IMR-90 (cell line): Measurements from ENCODE around the gene ING5. TPM values are rescaled to one million over a fixed set of nuclear protein-coding genes. Genes with fewer than 3 reads are reported as not detected.

Experiments
- ATAC-seq: fragments of 200-7000 bp; cut with Tn5 transposase; 2 replicates; pipeline ENCODE4 v1.9.1; 2020; ENCODE audit warnings: low read depth, mild to moderate bottlenecking, moderate library complexity
- BruUV-seq: library from RNA; stranded (reverse); fragments of 400-500 nt; replicated peaks from 2 replicates; lab custom pipeline; 2021; lab: Mats Ljungman, UMichigan
- CTCF ChIA-PET: fragments of 300-600 bp; formaldehyde crosslinking; extraction: SDS; loops from one replicate; lab custom pipeline; 2021; ENCODE audit warnings: antibody characterized with exemption; lab: Yijun Ruan, JAX
- POLR2A ChIA-PET: fragments of 300-600 bp; sonication (Branson Sonifier 250); formaldehyde crosslinking; loops from one replicate; lab custom pipeline; 2022; ENCODE audit warnings: antibody characterized with exemption; ENCODE audit not compliant: unreplicated experiment; lab: Charles Lee
- DNase-seq: peaks from one replicate; pipeline ENCODE4 v3.0.0; 2013
- H2AFZ ChIP-seq: replicated peaks from 2 replicates; pipeline ENCODE3; 2013; ENCODE audit warnings: low read length, mild to moderate bottlenecking; ENCODE audit not compliant: poor library complexity
- H2AK5ac ChIP-seq: 2 replicates; pipeline ENCODE4 v1.6.1; 2013; ENCODE audit warnings: low read depth, low read length, inconsistent platforms
- H2AK9ac ChIP-seq: replicated peaks from 2 replicates; pipeline ENCODE3; 2013; ENCODE audit warnings: mild to moderate bottlenecking, low read depth, low read length, moderate library complexity; ENCODE audit not compliant: poor library complexity
- H2BK120ac ChIP-seq: 2 replicates; pipeline ENCODE4 v1.6.1; 2013; ENCODE audit warnings: low read depth, low read length, inconsistent platforms
- H2BK15ac ChIP-seq: 3 replicates; pipeline ENCODE4 v1.6.1; 2013; ENCODE audit warnings: low read depth, low read length, inconsistent platforms
- H2BK20ac ChIP-seq: 2 replicates; pipeline ENCODE4 v1.6.1; 2013; ENCODE audit warnings: low read depth, mild to moderate bottlenecking, inconsistent platforms, low read length, moderate library complexity
- H2BK5ac ChIP-seq: 2 replicates; pipeline ENCODE4 v1.6.1; 2013; ENCODE audit warnings: mild to moderate bottlenecking, low read depth, low read length, inconsistent platforms; ENCODE audit not compliant: poor library complexity, severe bottlenecking
- H3K14ac ChIP-seq: replicated peaks from 2 replicates; pipeline ENCODE4 v1.6.1; 2013; ENCODE audit warnings: low read depth, low read length, inconsistent platforms
- H3K18ac ChIP-seq: 2 replicates; pipeline ENCODE4 v1.6.1; 2013; ENCODE audit warnings: low read depth, low read length, control low read depth
- H3K23ac ChIP-seq: 2 replicates; pipeline ENCODE4 v1.6.1; 2013; ENCODE audit warnings: low read depth, low read length, inconsistent platforms
- H3K27ac ChIP-seq: 2 replicates; pipeline ENCODE4 v1.5.1; 2013; ENCODE audit warnings: mild to moderate bottlenecking, control low read depth, low read length; ENCODE audit not compliant: insufficient read depth
- H3K27me3 ChIP-seq: 2 replicates; pipeline ENCODE4 v1.6.1; 2013; ENCODE audit warnings: low read length; ENCODE audit not compliant: control insufficient read depth, insufficient read depth
- H3K36me3 ChIP-seq: 2 replicates; pipeline ENCODE4 v1.6.1; 2013; ENCODE audit warnings: low read length, mixed read lengths; ENCODE audit not compliant: control insufficient read depth, insufficient read depth
- H3K4ac ChIP-seq: 2 replicates; pipeline ENCODE4 v1.6.1; 2013; ENCODE audit warnings: low read depth, low read length, inconsistent platforms
- H3K4me1 ChIP-seq: 2 replicates; pipeline ENCODE4 v1.6.1; 2013; ENCODE audit warnings: low read length, mixed read lengths; ENCODE audit not compliant: control insufficient read depth, insufficient read depth
- H3K4me2 ChIP-seq: 2 replicates; pipeline ENCODE4 v1.6.1; 2013; ENCODE audit warnings: low read depth, mild to moderate bottlenecking, control low read depth, low read length, moderate library complexity
- H3K4me3 ChIP-seq: 2 replicates; pipeline ENCODE4 v1.5.1; 2013; ENCODE audit warnings: low read depth, mild to moderate bottlenecking, control low read depth, low read length, moderate library complexity; ENCODE audit not compliant: insufficient read depth
- H3K56ac ChIP-seq: 2 replicates; pipeline ENCODE4 v1.6.1; 2013; ENCODE audit warnings: low read length, inconsistent platforms; ENCODE audit not compliant: insufficient read depth; ENCODE audit errors: extremely low read depth
- H3K79me1 ChIP-seq, 2 experiments: 2 replicates each; pipeline ENCODE4 v1.6.1; 2013; ENCODE audit warnings: low read length in 2 of 2, inconsistent platforms in 1 of 2, low read depth in 1 of 2
- H3K9ac ChIP-seq: 2 replicates; pipeline ENCODE4 v1.6.1; 2013; ENCODE audit warnings: low read depth, low read length, control low read depth
- H3K9me1 ChIP-seq: 2 replicates; pipeline ENCODE4 v1.6.1; 2013; ENCODE audit warnings: low read length, inconsistent platforms; ENCODE audit not compliant: insufficient read depth
- H3K9me3 ChIP-seq: 2 replicates; pipeline ENCODE4 v1.6.1; 2013; ENCODE audit warnings: low read length; ENCODE audit not compliant: control insufficient read depth, insufficient read depth
- H4K20me1 ChIP-seq: 2 replicates; pipeline ENCODE4 v1.6.1; 2013; ENCODE audit warnings: low read length, inconsistent platforms; ENCODE audit not compliant: insufficient read depth
- H4K5ac ChIP-seq: 2 replicates; pipeline ENCODE4 v1.6.1; 2013; ENCODE audit warnings: mild to moderate bottlenecking, low read depth, low read length, control low read depth
- H4K8ac ChIP-seq, 2 experiments: 2 replicates each; pipeline ENCODE4 v1.6.1; 2013; ENCODE audit warnings: low read depth in 2 of 2, low read length in 2 of 2, control low read depth in 1 of 2, inconsistent platforms in 1 of 2
- H4K91ac ChIP-seq: 2 replicates; pipeline ENCODE4 v1.6.1; 2013; ENCODE audit warnings: low read depth, low read length, inconsistent platforms; ENCODE audit not compliant: insufficient read depth
- BHLHE40 ChIP-seq: fragments of 150-350 bp; IDR thresholded peaks from 2 replicates; pipeline ENCODE4 v1.6.1; 2016; ENCODE audit warnings: mild to moderate bottlenecking, low read depth, low read length
- CHD1 ChIP-seq: IDR thresholded peaks from 2 replicates; pipeline ENCODE4 v1.6.1; 2012; ENCODE audit warnings: low read depth, low read length, improper control_type of control experiment
- CTCF ChIP-seq: conservative IDR thresholded peaks from 2 replicates; pipeline ENCODE4 v1.5.1; 2012; ENCODE audit warnings: mild to moderate bottlenecking, low read depth, low read length, improper control_type of control experiment
- ELK1 ChIP-seq: fragments of 150-350 bp; IDR thresholded peaks from 2 replicates; pipeline ENCODE4 v1.6.1; 2016; ENCODE audit warnings: low read depth, mild to moderate bottlenecking, low read length, moderate library complexity, borderline replicate concordance
- MAFK ChIP-seq: IDR thresholded peaks from 2 replicates; pipeline ENCODE4 v1.6.1; 2012; ENCODE audit warnings: low read depth, low read length, improper control_type of control experiment
- MXI1 ChIP-seq: IDR thresholded peaks from 2 replicates; pipeline ENCODE4 v1.6.1; 2012; ENCODE audit warnings: low read depth, mild to moderate bottlenecking, low read length, moderate library complexity, borderline replicate concordance
- POLR2A ChIP-seq: IDR thresholded peaks from 2 replicates; pipeline ENCODE4 v1.6.1; 2012; ENCODE audit warnings: mild to moderate bottlenecking, low read depth, low read length
- RCOR1 ChIP-seq: IDR thresholded peaks from 2 replicates; pipeline ENCODE4 v1.6.1; 2012; ENCODE audit warnings: mild to moderate bottlenecking, low read length, improper control_type of control experiment; ENCODE audit not compliant: insufficient replicate concordance
- SMC3 ChIP-seq: fragments of 150-350 bp; IDR thresholded peaks from 2 replicates; pipeline ENCODE4 v1.6.1; 2016; ENCODE audit warnings: low read depth, mild to moderate bottlenecking, antibody characterized with exemption, low read length, moderate library complexity
- USF2 ChIP-seq: fragments of 150-350 bp; IDR thresholded peaks from 2 replicates; pipeline ENCODE4 v1.6.1; 2017; ENCODE audit warnings: mild to moderate bottlenecking, antibody characterized with exemption, low read length, low read depth
- WGBS, 2 experiments: methylation state at CpG; one replicate each; pipeline versions ENCODE4 v1.1.5 to v1.1.7; 2013; ENCODE audit warnings: missing lambda C conversion rate in 2 of 2; ENCODE audit not compliant: insufficient read length in 1 of 2; ENCODE audit errors: extremely low coverage in 2 of 2; 5-methylcytosine and 5-hydroxymethylcytosine counted together
- dilution Hi-C: fragments of 300-500 bp; cut with HindIII; formaldehyde crosslinking; loops from one replicate; pipeline ENCODE4 v1.14.3; 2018; ENCODE audit warnings: low sequenced_read_pairs; ENCODE audit not compliant: unreplicated experiment
- in situ Hi-C: fragments of 300-500 bp; cut with MboI; formaldehyde crosslinking; loops from 3 replicates; pipeline ENCODE4 v1.14.3; 2019; ENCODE audit warnings: low sequenced_read_pairs, inconsistent platforms, mixed read lengths
- intact Hi-C: fragments of 100-400 bp; cut with micrococcal nuclease; formaldehyde crosslinking; loops from 2 replicates; pipeline ENCODE4 v1.10.0; 2022
- polyA plus RNA-seq, 3 experiments: library from polyadenylated mRNA; depleted of rRNA; stranded (reverse); fragments of >200 nt; gene quantifications; 2 replicates each; pipeline ENCODE4 v1.2.3, GENCODE V29; 2012; ENCODE audit warnings: low replicate concordance in 1 of 3
- total RNA-seq: library from RNA; depleted of rRNA; stranded (reverse); fragments of >200 nt; gene quantifications from 2 replicates; pipeline ENCODE4 v1.2.3, GENCODE V29; 2012

Gene ING5
- total and polyA plus RNA-seq, 2 of the 4 experiments (the other 2 are of a cell fraction), result 36.1 to 38.9 TPM

GRCh38 chr2:241734467-241735208, 32.8 kb downstream of the ING5 start, which contains the start of gene D2HGDH (continued):
- TF ChIP-seq CHD1 (no peak), RCOR1 (no peak), USF2 (peak; percentile 92), POLR2A (peak; percentile 47)

GRCh38 chr2:241736111-241736510, 34.3 kb downstream of the ING5 start:
- H4K20me1 ChIP-seq, result peaks cover 32% of the 10 kb centered on the region
- dilution Hi-C loops (no loop called here), intact Hi-C loops (no loop called here), in situ Hi-C loops (no loop called here)
- H2AK9ac ChIP-seq, result no peak overlapping the region
- CTCF ChIA-PET, result no interaction called here
- no peaks in the 10 kb centered on the region for H3K9me3 ChIP-seq
- H3K36me3 ChIP-seq, result peaks cover 9% of the 10 kb centered on the region
- H3K9me1 ChIP-seq, result peaks cover 8% of the 10 kb centered on the region
- H3K4me2 ChIP-seq, result no peak overlapping the region
- no peak overlapping the region for H2BK20ac ChIP-seq
- no peak overlapping the region for H3K14ac ChIP-seq
- no peak overlapping the region for H2BK5ac ChIP-seq
- no peak overlapping the region for H2BK120ac ChIP-seq
- H3K27ac ChIP-seq, result no peak overlapping the region
- 100% methylated on average over 1 of the region's 3 CpGs; no CpG with 5 or more reads in 1 of the 2 experiments for WGBS, 2 experiments
- H4K8ac ChIP-seq, result no peak overlapping the region
- H3K23ac ChIP-seq, result no peak overlapping the region
- no peak overlapping the region for H3K18ac ChIP-seq
- POLR2A ChIA-PET, result interaction anchor here (0.6 kb wide), 1 partner anchor 123 kb away, joined by 5 read pairs; no protein-coding TSS in a partner anchor
- ATAC-seq (no peak), DNase-seq (no peak)
- H2AK5ac ChIP-seq, result no peak overlapping the region
- H3K56ac ChIP-seq, result no peak overlapping the region
- H4K5ac ChIP-seq, result no peak overlapping the region
- peaks cover 12 to 31% of the 10 kb centered on the region in 2 experiments for H3K79me1 ChIP-seq
- H2BK15ac ChIP-seq, result no peak overlapping the region
- H3K4ac ChIP-seq, result no peak overlapping the region
- peaks cover 3% of the 10 kb centered on the region for H3K4me1 ChIP-seq
- BruUV-seq, result no TSS peak
- H3K27me3 ChIP-seq, result no peaks in the 10 kb centered on the region
- no peak overlapping the region for H2AFZ ChIP-seq
- H3K9ac ChIP-seq, result no peak overlapping the region
- H3K4me3 ChIP-seq, result no peak overlapping the region
- no peak overlapping the region for H4K91ac ChIP-seq
- TF ChIP-seq ELK1 (no peak), USF2 (no peak), BHLHE40 (no peak), MAFK (no peak), RCOR1 (no peak), POLR2A (no peak), MXI1 (no peak), SMC3 (no peak), CTCF (no peak), CHD1 (no peak)
